Smooth muscle cell (in vitro differentiated cells): ENCODE data around the gene TTYH2. TPM values are rescaled to one million over a fixed set of nuclear protein-coding genes. Genes with fewer than 3 reads are reported as not detected.
A peak's percentile ranks its signal among the peaks of the same experiment; 100 is the strongest.

Experiments
- DNase-seq: peaks from one replicate; lab custom pipeline; 2025; ENCODE audit not compliant: unreplicated experiment; lab: John Stamatoyannopoulos, UW
- H2AFZ ChIP-seq: fragments of 200-600 bp; sonication (generic); 2 replicates; pipeline ENCODE4 v1.6.0; 2016; ENCODE audit warnings: antibody characterized with exemption, low read depth, mild to moderate bottlenecking
- H3F3A ChIP-seq: fragments of 200-600 bp; sonication (generic); 2 replicates; pipeline ENCODE4 v1.6.0; 2017; ENCODE audit warnings: antibody characterized with exemption, low read depth
- H3K27ac ChIP-seq: fragments of 200-600 bp; sonication (generic); 2 replicates; pipeline ENCODE4 v1.5.1; 2016; ENCODE audit warnings: low read depth, mild to moderate bottlenecking
- H3K27me3 ChIP-seq: fragments of 200-600 bp; sonication (generic); 2 replicates; pipeline ENCODE4 v1.6.1; 2016; ENCODE audit warnings: low read depth, mild to moderate bottlenecking
- H3K36me3 ChIP-seq: fragments of 200-600 bp; sonication (generic); 2 replicates; pipeline ENCODE4 v1.5.1; 2016; ENCODE audit warnings: low read depth
- H3K4me1 ChIP-seq: fragments of 200-600 bp; sonication (generic); 2 replicates; pipeline ENCODE4 v1.5.1; 2016; ENCODE audit warnings: low read depth
- H3K4me2 ChIP-seq: fragments of 200-600 bp; sonication (generic); 2 replicates; pipeline ENCODE4 v1.6.0; 2016; ENCODE audit warnings: mild to moderate bottlenecking
- H3K4me3 ChIP-seq: fragments of 200-600 bp; sonication (generic); 2 replicates; pipeline ENCODE4 v1.5.1; 2016; ENCODE audit warnings: mild to moderate bottlenecking
- H3K79me2 ChIP-seq: fragments of 200-600 bp; sonication (generic); 2 replicates; pipeline ENCODE4 v1.6.0; 2016; ENCODE audit warnings: low read depth, mild to moderate bottlenecking
- H3K9ac ChIP-seq: fragments of 200-600 bp; sonication (generic); 2 replicates; pipeline ENCODE4 v1.6.0; 2016; ENCODE audit warnings: low read depth
- H3K9me3 ChIP-seq: fragments of 200-600 bp; sonication (generic); replicated peaks from 2 replicates; pipeline ENCODE4 v1.5.1; 2016; ENCODE audit warnings: low read depth
- H4K20me1 ChIP-seq: fragments of 200-600 bp; sonication (generic); 2 replicates; pipeline ENCODE4 v1.6.0; 2016; ENCODE audit warnings: low read depth
- CTCF ChIP-seq: fragments of 200-600 bp; sonication (generic); IDR thresholded peaks from 2 replicates; pipeline ENCODE4 v1.5.1; 2017; ENCODE audit warnings: borderline replicate concordance, mild to moderate bottlenecking, antibody characterized with exemption; ENCODE audit not compliant: insufficient read depth, poor library complexity, severe bottlenecking
- WGBS: methylation state at CpG from one replicate; pipeline ENCODE4 v1.1.7; 2016; ENCODE audit warnings: low lambda C conversion rate; 5-methylcytosine and 5-hydroxymethylcytosine counted together
- polyA plus RNA-seq: library from polyadenylated mRNA; unstranded; fragments of >200 nt; fragmentation: Nextera tagmentation; extraction: Ambion mirVana; gene quantifications from 2 replicates; pipeline ENCODE4 v1.2.1, GENCODE V29; 2016
- total RNA-seq: library from RNA; depleted of rRNA; stranded (reverse); fragments of >200 nt; gene quantifications from 2 replicates; pipeline ENCODE4 v1.2.3, GENCODE V29; 2014

TTYH2 gene
- total and polyA plus RNA-seq, 2 experiments from 2014 or later = 1.6 to 1.9 TPM

- no peak overlapping the region for H3K4me3 ChIP-seq
- WGBS = 95% methylated on average over 5 of the region's 5 CpGs
- no peak for TF ChIP-seq CTCF
- no peaks in the 10 kb centered on the region for H3K27me3 ChIP-seq
- no peak overlapping the region for H3K4me2 ChIP-seq
- peaks cover 13% of the 10 kb centered on the region for H3F3A ChIP-seq
- H3K9ac ChIP-seq = no peak overlapping the region
- no peaks in the 10 kb centered on the region for H3K9me3 ChIP-seq
- no peak overlapping the region for H2AFZ ChIP-seq
- H3K27ac ChIP-seq = no peak overlapping the region
- no peak for DNase-seq
- peaks cover 35% of the 10 kb centered on the region for H3K79me2 ChIP-seq
- peaks cover 77% of the 10 kb centered on the region for H4K20me1 ChIP-seq
- peaks cover 4% of the 10 kb centered on the region for H3K36me3 ChIP-seq
- peaks cover 26% of the 10 kb centered on the region for H3K4me1 ChIP-seq
Measured at GRCh38 chr17:74206332-74206818, 7.0 kb upstream of the TTYH2 start.

GRCh38 chr17:74210191-74211140 lies 2.9 kb upstream of the TTYH2 start:
- H3K4me1 ChIP-seq = peaks cover 31% of the 10 kb centered on the region
- TF ChIP-seq CTCF = peak; percentile 93
- H3K4me2 ChIP-seq = peak overlapping the region; percentile 96
- no peaks in the 10 kb centered on the region for H3K9me3 ChIP-seq
- H3K9ac ChIP-seq = peak overlapping the region; percentile 38
- H4K20me1 ChIP-seq = peaks cover 71% of the 10 kb centered on the region
- H3K36me3 ChIP-seq = peaks cover 2% of the 10 kb centered on the region
- peak overlapping the region; percentile 71 for H3K27ac ChIP-seq
- peak; percentile 26 for DNase-seq
- H3K79me2 ChIP-seq = peaks cover 17% of the 10 kb centered on the region
- H3K27me3 ChIP-seq = no peaks in the 10 kb centered on the region
- 43% methylated on average over 18 of the region's 18 CpGs for WGBS
- H2AFZ ChIP-seq = no peak overlapping the region
- peaks cover 26% of the 10 kb centered on the region for H3F3A ChIP-seq
- no peak overlapping the region for H3K4me3 ChIP-seq

GRCh38 chr17:74211141-74211911 lies 2.0 kb upstream of the TTYH2 start:
- Histone ChIP-seq H3K27ac (peak overlapping the region; percentile 71), H3K27me3 (no peaks in the 10 kb centered on the region), H3F3A (peaks cover 26% of the 10 kb centered on the region), H3K4me3 (peak overlapping the region; percentile 67), H3K9ac (no peak overlapping the region), H2AFZ (no peak overlapping the region), H4K20me1 (peaks cover 63% of the 10 kb centered on the region), H3K36me3 (no peaks in the 10 kb centered on the region), H3K9me3 (no peaks in the 10 kb centered on the region), H3K79me2 (peaks cover 8% of the 10 kb centered on the region), H3K4me2 (peak overlapping the region; percentile 96), H3K4me1 (peaks cover 27% of the 10 kb centered on the region)
- DNase-seq = no peak
- no peak for TF ChIP-seq CTCF
- WGBS = 38% methylated on average over 14 of the region's 14 CpGs
